Ishikawa (cell line): Measurements from ENCODE around the gene SULT1C4.

ENCODE experiments used
- CEBPB ChIP-seq: IDR thresholded peaks from 2 replicates; pipeline ENCODE4 v1.6.1; 2012
- CREB1 ChIP-seq: IDR thresholded peaks from 2 replicates; pipeline ENCODE4 v1.6.1; 2012; ENCODE audit warnings: low read depth
- EGR1 ChIP-seq: IDR thresholded peaks from 2 replicates; pipeline ENCODE4 v1.6.1; 2012
- EP300 ChIP-seq: IDR thresholded peaks from 2 replicates; pipeline ENCODE4 v1.6.1; 2012; ENCODE audit warnings: borderline replicate concordance
- FOXM1 ChIP-seq: IDR thresholded peaks from 2 replicates; pipeline ENCODE4 v1.6.1; 2012; ENCODE audit warnings: low read depth, borderline replicate concordance
- NFIC ChIP-seq: IDR thresholded peaks from 2 replicates; pipeline ENCODE4 v1.6.1; 2012
- RAD21 ChIP-seq: IDR thresholded peaks from 2 replicates; pipeline ENCODE4 v1.6.1; 2012; ENCODE audit warnings: low read depth
- TAF1 ChIP-seq: IDR thresholded peaks from 2 replicates; pipeline ENCODE4 v1.6.1; 2012; ENCODE audit warnings: low read depth, mild to moderate bottlenecking
- TCF12 ChIP-seq: IDR thresholded peaks from 2 replicates; pipeline ENCODE4 v1.6.1; 2012; ENCODE audit warnings: low read depth
- TEAD4 ChIP-seq: IDR thresholded peaks from 2 replicates; pipeline ENCODE4 v1.6.1; 2012
- YY1 ChIP-seq: IDR thresholded peaks from 2 replicates; pipeline ENCODE4 v1.6.1; 2012; ENCODE audit warnings: low read depth
- ZBTB7A ChIP-seq: IDR thresholded peaks from 2 replicates; pipeline ENCODE4 v1.6.1; 2012; ENCODE audit warnings: low read depth
- TF ChIP-seq, protein P1 (sequence below): IDR thresholded peaks from 2 replicates; pipeline ENCODE4 v1.6.1; 2012
- TF ChIP-seq, protein P2 (sequence below): IDR thresholded peaks from 2 replicates; pipeline ENCODE4 v1.6.1; 2012; ENCODE audit warnings: low read depth, mild to moderate bottlenecking
- TF ChIP-seq, protein P3 (sequence below): IDR thresholded peaks from 2 replicates; pipeline ENCODE4 v1.6.1; 2012

Gene SULT1C4

DNA sequence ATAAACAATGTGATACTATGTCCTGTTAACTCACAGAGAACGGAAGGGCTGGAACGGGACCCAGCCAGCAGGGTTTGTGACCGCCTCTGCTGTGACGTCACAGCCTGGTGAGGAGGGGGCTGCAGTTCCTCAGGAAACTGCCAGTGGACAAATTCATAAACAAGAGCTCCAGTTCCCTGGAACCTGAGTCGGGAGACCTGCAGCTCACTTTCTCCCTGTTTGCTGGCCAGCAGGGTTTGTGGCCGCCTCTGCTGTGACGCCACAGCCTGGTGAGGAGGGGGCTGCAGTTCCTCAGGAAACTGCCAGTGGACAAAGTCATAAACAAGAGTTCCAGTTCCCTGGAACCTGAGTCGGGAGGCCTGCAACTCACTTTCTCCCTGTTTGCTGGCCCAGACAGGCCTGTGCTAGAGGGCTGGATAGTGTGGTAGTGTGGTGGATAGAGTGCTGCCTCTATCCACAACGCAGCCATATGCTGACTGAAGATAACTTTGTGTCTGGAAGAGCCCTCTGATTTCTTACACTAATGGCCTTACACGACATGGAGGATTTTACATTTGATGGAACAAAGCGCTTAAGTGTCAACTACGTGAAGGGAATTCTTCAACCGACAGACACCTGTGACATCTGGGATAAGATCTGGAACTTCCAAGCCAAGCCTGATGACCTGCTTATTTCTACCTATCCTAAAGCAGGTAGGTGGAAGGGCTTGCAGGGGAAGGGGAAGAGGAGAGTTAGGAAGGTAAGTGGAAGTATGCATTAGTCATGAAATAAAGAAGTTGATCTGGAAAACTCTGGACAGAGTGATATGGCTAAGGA, at the start of gene SULT1C4:
Gene SULT1C4 (plus strand): TSS at position 140 of the 816 bp plus-strand sequence. CDS start 384 bp downstream, at position 524.
- no peak for TF ChIP-seq CREB1
- TF ChIP-seq, protein P1, sequence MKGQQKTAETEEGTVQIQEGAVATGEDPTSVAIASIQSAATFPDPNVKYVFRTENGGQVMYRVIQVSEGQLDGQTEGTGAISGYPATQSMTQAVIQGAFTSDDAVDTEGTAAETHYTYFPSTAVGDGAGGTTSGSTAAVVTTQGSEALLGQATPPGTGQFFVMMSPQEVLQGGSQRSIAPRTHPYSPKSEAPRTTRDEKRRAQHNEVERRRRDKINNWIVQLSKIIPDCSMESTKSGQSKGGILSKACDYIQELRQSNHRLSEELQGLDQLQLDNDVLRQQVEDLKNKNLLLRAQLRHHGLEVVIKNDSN = no peak
- TF ChIP-seq, protein P2, sequence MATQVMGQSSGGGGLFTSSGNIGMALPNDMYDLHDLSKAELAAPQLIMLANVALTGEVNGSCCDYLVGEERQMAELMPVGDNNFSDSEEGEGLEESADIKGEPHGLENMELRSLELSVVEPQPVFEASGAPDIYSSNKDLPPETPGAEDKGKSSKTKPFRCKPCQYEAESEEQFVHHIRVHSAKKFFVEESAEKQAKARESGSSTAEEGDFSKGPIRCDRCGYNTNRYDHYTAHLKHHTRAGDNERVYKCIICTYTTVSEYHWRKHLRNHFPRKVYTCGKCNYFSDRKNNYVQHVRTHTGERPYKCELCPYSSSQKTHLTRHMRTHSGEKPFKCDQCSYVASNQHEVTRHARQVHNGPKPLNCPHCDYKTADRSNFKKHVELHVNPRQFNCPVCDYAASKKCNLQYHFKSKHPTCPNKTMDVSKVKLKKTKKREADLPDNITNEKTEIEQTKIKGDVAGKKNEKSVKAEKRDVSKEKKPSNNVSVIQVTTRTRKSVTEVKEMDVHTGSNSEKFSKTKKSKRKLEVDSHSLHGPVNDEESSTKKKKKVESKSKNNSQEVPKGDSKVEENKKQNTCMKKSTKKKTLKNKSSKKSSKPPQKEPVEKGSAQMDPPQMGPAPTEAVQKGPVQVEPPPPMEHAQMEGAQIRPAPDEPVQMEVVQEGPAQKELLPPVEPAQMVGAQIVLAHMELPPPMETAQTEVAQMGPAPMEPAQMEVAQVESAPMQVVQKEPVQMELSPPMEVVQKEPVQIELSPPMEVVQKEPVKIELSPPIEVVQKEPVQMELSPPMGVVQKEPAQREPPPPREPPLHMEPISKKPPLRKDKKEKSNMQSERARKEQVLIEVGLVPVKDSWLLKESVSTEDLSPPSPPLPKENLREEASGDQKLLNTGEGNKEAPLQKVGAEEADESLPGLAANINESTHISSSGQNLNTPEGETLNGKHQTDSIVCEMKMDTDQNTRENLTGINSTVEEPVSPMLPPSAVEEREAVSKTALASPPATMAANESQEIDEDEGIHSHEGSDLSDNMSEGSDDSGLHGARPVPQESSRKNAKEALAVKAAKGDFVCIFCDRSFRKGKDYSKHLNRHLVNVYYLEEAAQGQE = no peak
- TF ChIP-seq, protein P3, sequence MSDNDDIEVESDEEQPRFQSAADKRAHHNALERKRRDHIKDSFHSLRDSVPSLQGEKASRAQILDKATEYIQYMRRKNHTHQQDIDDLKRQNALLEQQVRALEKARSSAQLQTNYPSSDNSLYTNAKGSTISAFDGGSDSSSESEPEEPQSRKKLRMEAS = no peak

DNA sequence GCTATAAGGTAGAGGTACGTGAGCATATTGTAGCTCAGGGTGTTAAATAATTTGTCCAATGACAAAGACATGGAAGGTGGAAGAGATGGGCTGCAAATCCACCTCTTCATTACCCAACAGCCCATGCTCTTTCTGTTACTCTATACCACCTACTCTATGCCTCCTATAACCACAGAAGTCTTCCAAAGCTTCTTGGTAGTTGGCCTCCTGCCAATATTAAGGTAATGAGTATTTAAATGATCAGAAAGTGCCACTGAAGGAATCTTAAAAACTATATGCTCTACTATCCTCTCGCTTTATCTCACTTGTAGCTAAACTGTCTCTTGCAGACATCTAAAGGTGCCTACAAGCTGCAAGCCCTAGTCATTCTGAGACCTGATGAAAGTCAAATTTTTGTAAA, 48.0 kb upstream of the SULT1C4 start:
- no peak for TF ChIP-seq CEBPB
- no peak for TF ChIP-seq TEAD4
- no peak for TF ChIP-seq EGR1
- TF ChIP-seq FOXM1 = no peak
- TF ChIP-seq NFIC = no peak
- TF ChIP-seq CREB1 = no peak
- TF ChIP-seq, protein P2 = no peak
- TF ChIP-seq, protein P1 = no peak
- TF ChIP-seq RAD21 = no peak
- no peak for TF ChIP-seq TAF1
- no peak for TF ChIP-seq YY1
- no peak for TF ChIP-seq ZBTB7A
- no peak for TF ChIP-seq EP300
- TF ChIP-seq, protein P3 = no peak
- TF ChIP-seq TCF12 = no peak

DNA sequence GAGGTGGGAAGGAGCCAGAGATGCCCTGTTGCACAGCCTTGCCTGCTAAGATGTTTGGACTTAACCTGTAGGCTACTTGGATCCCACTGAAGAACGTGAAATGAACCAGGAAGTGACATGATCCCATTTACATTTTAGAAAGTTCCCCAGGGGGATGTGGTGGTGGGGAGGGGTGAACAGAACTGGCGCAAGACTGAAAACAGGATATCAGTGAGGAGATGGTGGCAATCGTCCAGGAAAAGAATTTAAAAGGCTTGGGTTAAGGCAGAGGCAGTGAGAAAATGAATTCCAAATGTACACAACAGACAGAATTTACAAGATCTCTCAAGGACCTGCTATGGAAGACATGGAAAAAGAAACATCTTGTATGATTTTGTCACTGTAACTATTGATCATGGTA, 46.8 kb upstream of the SULT1C4 start:
- TF ChIP-seq, protein P3 = no peak

DNA sequence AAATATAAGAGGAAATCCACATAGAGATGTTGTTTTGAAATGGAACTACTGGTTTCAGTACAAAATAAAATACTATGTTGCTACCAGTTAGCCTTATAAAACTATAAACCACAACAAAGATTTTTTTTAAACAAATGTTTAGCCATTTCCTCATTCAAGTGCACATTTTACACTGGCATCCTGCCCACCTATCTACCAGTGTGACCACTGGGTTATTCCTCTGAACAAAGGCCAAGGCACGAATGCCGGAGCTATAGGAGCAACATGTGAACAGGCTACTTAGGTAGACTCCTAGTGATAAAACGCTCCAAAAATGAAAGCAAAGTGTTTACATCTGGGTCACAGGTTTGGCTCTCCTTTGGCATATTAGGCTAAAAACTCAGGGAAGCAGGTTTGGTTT, 31.8 kb upstream of the SULT1C4 start:
- no peak for TF ChIP-seq YY1

DNA sequence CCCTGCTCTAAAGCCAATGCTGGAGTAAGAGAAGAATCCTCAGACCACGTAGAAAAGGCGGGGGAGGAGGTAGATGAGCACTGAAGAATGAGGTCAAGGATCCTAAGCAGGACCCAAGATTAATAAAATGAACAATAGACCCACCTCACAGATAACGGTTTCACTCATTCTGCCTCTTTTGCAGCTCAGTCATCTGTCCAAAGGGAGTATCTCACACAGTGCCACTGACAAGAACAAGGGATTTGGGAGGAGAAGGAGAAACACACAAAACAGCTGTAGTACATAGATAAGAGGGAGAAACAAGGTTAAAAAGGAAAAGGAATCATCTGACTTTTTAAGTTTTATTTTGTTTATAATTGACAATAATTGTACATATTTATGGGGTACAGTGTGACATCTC, 30.9 kb upstream of the SULT1C4 start:
- TF ChIP-seq YY1 = no peak
- no peak for TF ChIP-seq NFIC
- TF ChIP-seq CREB1 = no peak
- no peak for TF ChIP-seq TAF1
- TF ChIP-seq EGR1 = no peak
- no peak for TF ChIP-seq EP300
- TF ChIP-seq TEAD4 = no peak
- TF ChIP-seq, protein P3 = no peak
- TF ChIP-seq, protein P1 = no peak
- no peak for TF ChIP-seq ZBTB7A
- no peak for TF ChIP-seq CEBPB
- TF ChIP-seq, protein P2 = no peak
- TF ChIP-seq RAD21 = no peak
- TF ChIP-seq FOXM1 = no peak
- no peak for TF ChIP-seq TCF12
